ENCODE measurements around the gene SLC9A4.

- no peak for TF ChIP-seq CTCF (IDR thresholded peaks at IDR 0.05; ENCODE audit: insufficient read depth, low read length, poor library complexity, severe bottlenecking)
- no peak for TF ChIP-seq EZH2phosphoT487 (conservative IDR thresholded peaks at IDR 0.05; ENCODE audit: low read length)
Observed at GRCh38 chr2:102550151-102550550, 77.1 kb downstream of the SLC9A4 start.

Measured in SU-DHL-6 (cell line).